DMS153 (cell line): ENCODE measurements around the gene POLR1C.
A peak's percentile ranks its signal among the peaks of the same experiment; 100 is the strongest.
"Not testable (repeated sequence)": the region's sequence is repeated elsewhere in the genome, so short reads cannot be mapped to it uniquely, and the experiment has no call there.

Experiments used
- DNase-seq: peaks from one replicate; lab custom pipeline; 2025; lab: John Stamatoyannopoulos, UW

The POLR1C gene

GRCh38 chr6:43492673-43493072, 24.2 kb upstream of the POLR1C start:
- no peak for DNase-seq

- no peak for DNase-seq
Observed at GRCh38 chr6:43493230-43493629, 23.7 kb upstream of the POLR1C start.

- no peak for DNase-seq
Observed at GRCh38 chr6:43493833-43494232, 23.1 kb upstream of the POLR1C start.

GRCh38 chr6:43494321-43494720, 22.6 kb upstream of the POLR1C start:
- no peak for DNase-seq

GRCh38 chr6:43494766-43495165, 22.1 kb upstream of the POLR1C start:
- DNase-seq: no peak

- no peak for DNase-seq
Observed at GRCh38 chr6:43495409-43495941, 21.4 kb upstream of the POLR1C start.

GRCh38 chr6:43496370-43497128, 20.3 kb upstream of the POLR1C start:
- DNase-seq: no peak

- DNase-seq: no peak
Observed at GRCh38 chr6:43497129-43497396, 19.8 kb upstream of the POLR1C start.

- no peak for DNase-seq
Observed at GRCh38 chr6:43497689-43498088, 19.2 kb upstream of the POLR1C start.

GRCh38 chr6:43498291-43498690, 18.6 kb upstream of the POLR1C start:
- DNase-seq: not testable (repeated sequence)

- DNase-seq: no peak
Observed at GRCh38 chr6:43499028-43499815, 17.7 kb upstream of the POLR1C start.

GRCh38 chr6:43500921-43501320, 16.0 kb upstream of the POLR1C start:
- DNase-seq: no peak

GRCh38 chr6:43502666-43503065, 14.2 kb upstream of the POLR1C start:
- DNase-seq: no peak

- DNase-seq: no peak
Observed at GRCh38 chr6:43503443-43503842, 13.4 kb upstream of the POLR1C start.

GRCh38 chr6:43504756-43505593, 11.9 kb upstream of the POLR1C start:
- no peak for DNase-seq

GRCh38 chr6:43505718-43506117, 11.2 kb upstream of the POLR1C start:
- no peak for DNase-seq

- DNase-seq: no peak
Observed at GRCh38 chr6:43506171-43506570, 10.7 kb upstream of the POLR1C start.

GRCh38 chr6:43506667-43507471, 10.0 kb upstream of the POLR1C start:
- DNase-seq: peak; percentile 57

GRCh38 chr6:43508481-43509141, 8.3 kb upstream of the POLR1C start:
- no peak for DNase-seq

- no peak for DNase-seq
Observed at GRCh38 chr6:43509142-43509983, 7.5 kb upstream of the POLR1C start.
